HG03135 (cell line): ENCODE measurements around the gene GNAI3.
"Not testable (repeated sequence)": the region's sequence is repeated elsewhere in the genome, so short reads cannot be mapped to it uniquely, and the experiment has no call there.

Experiments used
- ATAC-seq: cut with Tn5 transposase; IDR thresholded peaks from one replicate; pipeline ENCODE4 v1.9.1; 2021; ENCODE audit warnings: mild to moderate bottlenecking, moderate library complexity; ENCODE audit not compliant: unreplicated experiment

The GNAI3 gene

DNA sequence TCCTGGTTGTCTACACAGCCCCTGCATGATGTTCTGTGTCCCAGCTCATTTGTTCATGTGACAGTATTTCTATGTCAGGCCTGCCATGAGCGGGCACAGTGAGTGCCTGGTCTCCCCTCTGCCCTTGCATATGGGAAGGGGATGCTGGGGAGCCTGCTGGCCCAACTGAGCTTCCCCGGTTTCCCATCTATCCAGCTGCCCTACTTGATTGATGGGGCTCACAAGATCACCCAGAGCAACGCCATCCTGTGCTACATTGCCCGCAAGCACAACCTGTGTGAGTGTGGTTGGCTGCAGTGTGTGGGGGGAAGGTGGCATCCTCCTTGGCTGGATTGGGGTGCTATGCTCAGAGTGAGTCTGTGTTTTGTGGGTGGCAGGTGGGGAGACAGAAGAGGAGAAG is 109.0 kb downstream of the GNAI3 start:
- no peak for ATAC-seq

- ATAC-seq, result no peak
These were observed 109.6 kb downstream of the GNAI3 start for GRCh38 chr1:109657970-109658369.

DNA sequence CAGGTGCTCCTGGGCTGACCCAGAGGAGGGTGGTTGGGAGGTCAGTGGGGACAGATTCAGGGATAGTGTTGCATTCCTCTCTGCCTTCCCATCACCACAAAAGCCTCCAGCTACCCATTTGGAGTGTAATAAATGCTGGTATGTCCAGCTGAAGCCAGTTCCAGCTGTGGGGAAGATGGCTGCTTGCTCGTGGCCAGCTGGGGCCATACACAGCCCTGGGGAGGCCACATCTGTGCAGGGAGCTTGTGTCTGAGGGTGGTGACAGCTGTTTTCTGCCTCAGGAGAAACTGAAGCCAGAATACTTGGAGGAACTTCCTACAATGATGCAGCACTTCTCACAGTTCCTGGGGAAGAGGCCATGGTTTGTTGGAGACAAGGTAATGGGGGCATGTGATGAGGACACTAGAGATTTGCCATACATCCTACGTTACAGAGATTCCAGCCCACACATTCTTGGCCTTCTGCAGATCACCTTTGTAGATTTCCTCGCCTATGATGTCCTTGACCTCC is 110.2 kb downstream of the GNAI3 start:
- no peak for ATAC-seq

DNA sequence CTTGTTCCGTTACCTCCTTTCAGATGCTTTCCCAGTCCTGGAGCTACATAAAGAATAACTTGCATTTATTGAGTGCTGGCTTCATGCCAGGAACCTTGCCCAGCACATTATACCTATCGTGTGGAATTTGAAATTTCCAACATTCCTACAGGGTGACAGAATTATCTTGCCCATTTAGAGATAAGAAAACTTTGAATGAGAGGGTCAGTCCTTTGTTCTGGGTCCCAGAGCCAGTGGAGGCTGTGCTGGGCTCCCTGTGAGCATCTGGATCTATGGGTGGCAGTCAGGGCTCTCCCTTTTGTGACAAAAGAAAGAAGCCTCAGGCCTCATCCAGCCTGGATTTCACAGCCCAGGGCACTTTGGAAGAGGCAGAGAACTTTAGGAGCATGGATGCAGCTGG is 110.7 kb downstream of the GNAI3 start:
- ATAC-seq, result no peak

DNA sequence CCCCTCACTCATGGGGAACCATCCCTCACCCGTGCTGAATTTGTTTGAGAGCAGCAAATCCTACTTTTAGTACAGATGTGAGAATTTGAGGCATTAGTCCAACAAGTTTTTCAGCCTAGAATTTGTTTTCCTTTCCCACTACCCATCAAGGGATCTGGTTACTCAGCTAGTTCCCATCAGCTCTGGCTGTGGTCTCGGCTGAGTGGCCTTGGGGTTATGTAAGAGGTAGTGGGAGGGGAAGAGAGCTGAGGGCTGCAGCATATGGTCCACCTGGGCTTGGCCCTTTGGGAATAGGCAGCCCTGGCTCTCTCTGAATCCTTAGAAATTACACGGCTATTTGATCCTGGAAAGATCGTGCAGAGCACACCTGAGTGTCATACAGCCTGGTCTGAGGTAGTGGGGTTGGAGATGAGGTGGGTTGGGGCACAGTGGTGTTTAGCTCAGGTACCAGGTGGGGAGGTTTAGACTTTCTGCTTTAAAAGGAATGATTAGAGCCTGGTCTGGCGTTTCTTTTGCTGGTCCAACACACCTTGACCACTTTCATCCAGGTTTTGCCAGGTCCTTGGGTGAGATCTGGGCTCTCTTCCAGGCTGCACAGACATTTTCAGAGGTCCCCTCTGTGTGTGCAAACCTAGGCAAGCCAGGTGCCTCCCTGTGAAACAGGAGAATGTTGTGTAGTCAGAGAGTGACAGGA is 111.7 kb downstream of the GNAI3 start:
- ATAC-seq, result no peak

DNA sequence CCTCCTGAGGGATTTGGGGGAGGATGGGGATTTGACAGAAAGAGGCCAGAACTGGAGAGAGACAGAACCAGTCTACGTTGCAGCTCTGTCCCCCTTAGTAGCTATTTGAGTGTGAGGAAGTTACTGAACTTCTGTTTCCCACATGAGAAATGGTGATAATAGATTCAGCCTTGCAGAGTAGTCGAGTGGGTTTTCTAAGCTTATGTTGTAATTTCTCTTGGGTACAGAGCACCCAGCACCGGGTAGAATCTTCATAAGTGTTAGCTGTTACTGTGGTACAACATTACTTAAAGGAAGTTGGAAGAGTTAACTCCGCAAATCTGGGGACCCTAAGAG is 112.2 kb downstream of the GNAI3 start:
- ATAC-seq, result not testable (repeated sequence)

GRCh38 chr1:109661391-109661790 is 113.0 kb downstream of the GNAI3 start:
- no peak for ATAC-seq

- no peak for ATAC-seq
These were observed 116.3 kb downstream of the GNAI3 start for GRCh38 chr1:109664671-109665070.

GRCh38 chr1:109667452-109668122 is 119.2 kb downstream of the GNAI3 start, which contains the start of gene GSTM2:
Gene GSTM2, plus strand, starts transcription at chr1:109668057. Its CDS starts 59 bp downstream, at chr1:109668116.
- peak; percentile 85 for ATAC-seq
